CD1c-positive myeloid dendritic cell (primary cell): Measurements from ENCODE around the gene RFPL1.

Experiments used
- DNase-seq: peaks from one replicate; pipeline ENCODE4 v3.0.0-alpha.2; 2016; ENCODE audit errors: extremely low spot score

Gene RFPL1

DNA sequence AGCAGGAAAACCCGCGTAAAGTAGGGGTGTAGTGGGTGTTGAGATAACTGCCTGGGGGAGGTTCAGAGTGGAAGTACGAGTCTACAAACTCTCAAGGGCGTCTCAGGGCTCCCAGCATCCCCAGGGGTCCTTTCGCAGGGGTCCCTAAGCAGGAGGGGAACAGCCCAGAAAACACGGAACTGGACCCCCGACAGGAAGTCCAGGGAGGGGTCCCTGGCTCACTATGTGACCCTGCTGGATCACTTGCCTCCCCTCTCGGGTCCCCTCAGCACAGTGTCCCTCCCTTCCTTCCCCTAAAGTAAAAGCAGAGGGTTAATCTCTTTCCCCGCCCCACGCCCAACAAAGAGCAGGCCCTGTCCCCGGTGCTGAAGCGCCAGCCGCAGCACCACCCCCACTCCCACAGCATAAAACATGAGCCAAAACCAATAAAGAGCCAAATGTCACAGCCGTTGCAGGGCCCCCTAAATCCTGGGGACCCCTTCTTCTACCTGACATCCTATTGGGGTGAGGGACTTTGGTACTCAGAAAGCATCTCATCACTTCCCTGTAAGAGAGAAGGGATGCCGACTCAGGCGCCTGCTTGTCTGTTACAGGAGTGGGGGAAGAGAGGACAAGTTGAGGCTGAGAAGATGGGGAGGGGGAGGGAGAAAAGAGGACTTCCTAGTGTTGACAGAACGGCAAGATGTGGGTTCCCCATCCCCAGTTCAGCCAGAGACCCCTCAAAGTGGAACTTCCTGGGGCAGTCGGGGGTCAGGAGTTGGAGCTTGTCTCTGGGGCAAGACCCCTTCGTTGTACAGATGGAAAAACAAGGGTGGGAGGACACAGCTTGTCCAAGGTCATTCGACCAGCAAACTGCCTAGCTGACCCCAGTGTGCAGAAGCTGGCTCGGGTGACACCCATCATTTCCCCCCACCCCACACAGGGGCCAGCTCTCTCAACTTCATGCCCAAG lies 40.2 kb downstream of the RFPL1 start:
- peak; percentile 12 for DNase-seq

DNA sequence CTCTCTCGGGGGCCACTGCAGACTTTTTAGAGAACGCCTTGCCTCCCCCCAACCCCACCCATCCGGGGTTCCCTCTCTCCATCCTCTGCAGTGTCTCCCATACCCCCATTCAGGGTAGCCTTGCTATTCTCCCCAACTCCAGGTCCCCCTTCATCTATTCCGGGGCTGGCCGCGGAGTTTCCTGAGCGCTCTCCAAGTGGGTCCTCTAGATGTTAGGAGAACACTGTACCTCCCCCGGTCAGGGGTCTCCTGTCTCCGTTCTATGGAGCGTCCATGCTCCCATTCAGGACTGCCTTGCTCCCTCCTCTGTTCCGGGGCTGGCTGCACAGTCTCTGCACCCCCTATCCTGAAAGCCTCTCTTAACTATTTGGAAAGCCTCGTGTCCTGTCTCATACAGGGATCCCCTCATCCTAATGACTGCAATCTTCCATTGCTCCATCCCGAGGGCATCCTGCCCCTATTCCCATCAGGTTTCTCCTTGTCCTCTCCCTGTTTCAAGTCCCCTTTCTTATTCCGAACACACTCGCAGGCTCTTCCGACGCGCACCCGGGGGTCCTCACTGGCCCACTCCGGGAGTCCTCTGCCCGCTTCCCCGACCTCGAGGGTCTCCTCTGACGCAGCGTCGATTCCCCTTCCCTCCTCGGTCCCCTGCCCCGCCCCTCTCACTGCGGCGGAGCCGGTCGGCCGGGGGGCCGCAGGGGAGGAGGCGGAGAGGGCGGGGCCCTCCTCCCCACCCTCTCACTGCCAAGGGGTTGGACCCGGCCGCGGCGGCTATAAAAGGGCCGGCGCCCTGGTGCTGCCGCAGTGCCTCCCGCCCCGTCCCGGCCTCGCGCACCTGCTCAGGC lies 41.3 kb downstream of the RFPL1 start, which contains the start of gene NEFH:
NEFH (plus strand) TSS at position 802 of the 845 bp plus-strand sequence. CDS start 45 bp downstream, outside the sequence.
- no peak for DNase-seq

DNA sequence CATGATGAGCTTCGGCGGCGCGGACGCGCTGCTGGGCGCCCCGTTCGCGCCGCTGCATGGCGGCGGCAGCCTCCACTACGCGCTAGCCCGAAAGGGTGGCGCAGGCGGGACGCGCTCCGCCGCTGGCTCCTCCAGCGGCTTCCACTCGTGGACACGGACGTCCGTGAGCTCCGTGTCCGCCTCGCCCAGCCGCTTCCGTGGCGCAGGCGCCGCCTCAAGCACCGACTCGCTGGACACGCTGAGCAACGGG lies 41.8 kb downstream of the RFPL1 start:
- DNase-seq, result no peak

- peak; percentile 65 for DNase-seq
Measured at GRCh38 chr22:29480512-29481264, 42.3 kb downstream of the RFPL1 start.

DNA sequence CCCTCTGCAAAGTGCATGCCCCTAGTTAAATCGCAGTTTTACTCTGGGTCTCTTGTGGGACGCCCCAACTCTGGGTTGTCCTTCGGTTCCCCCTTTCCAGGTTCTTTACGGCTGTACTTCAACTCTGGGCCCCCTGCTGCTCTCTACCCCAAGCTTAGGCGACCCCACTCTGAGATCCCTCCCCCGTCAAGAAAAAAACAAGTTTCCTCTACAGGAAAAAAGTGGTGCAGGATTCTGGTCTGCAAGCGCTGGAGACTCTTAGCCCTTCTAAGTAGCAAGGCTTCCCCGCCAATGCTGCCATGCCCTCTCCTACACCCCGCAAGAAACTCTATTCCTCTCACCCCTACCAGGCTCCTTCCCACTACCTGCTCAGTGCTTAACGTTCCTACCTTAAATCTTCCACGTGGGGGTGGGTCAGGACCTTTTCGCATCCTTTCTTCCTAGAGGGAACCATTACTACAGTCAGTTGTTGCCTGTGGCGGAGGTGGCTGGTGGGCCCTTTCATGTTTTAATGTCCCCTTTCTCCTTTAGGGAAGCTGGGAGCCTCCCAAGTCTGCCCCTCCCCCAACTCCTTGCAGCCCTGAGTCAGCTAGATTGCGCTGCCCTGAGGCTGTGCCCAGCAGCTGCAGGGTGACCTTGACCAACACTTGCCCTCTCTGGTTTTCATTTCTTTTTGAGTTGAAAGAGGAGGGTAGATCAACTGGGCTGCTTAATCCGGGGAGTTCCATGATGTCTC lies 43.0 kb downstream of the RFPL1 start:
- DNase-seq, result no peak

GRCh38 chr22:29482253-29482652 lies 43.9 kb downstream of the RFPL1 start:
- DNase-seq, result no peak

GRCh38 chr22:29482726-29483125 lies 44.3 kb downstream of the RFPL1 start:
- no peak for DNase-seq

- DNase-seq, result no peak
Measured at GRCh38 chr22:29483254-29483653, 44.9 kb downstream of the RFPL1 start.

DNA sequence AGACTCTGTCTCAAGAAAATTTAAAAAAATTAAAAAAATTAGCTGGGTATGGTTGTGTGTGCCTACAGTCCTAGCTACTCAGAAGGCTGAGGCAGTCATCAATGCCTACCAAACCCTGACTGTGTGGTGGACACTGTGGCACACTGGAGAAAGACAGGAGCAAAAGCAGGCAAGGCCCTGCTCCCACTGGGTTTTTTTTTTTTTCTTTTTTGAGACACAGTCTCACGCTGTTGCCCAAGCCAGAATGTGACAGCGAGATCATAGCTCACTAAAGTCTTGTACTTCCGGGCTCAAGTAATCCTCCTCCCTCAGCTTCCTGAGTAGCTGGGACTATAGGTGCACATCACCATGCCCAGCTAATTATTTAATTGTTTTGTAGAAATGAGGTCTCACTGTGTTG lies 46.3 kb downstream of the RFPL1 start:
- no peak for DNase-seq

DNA sequence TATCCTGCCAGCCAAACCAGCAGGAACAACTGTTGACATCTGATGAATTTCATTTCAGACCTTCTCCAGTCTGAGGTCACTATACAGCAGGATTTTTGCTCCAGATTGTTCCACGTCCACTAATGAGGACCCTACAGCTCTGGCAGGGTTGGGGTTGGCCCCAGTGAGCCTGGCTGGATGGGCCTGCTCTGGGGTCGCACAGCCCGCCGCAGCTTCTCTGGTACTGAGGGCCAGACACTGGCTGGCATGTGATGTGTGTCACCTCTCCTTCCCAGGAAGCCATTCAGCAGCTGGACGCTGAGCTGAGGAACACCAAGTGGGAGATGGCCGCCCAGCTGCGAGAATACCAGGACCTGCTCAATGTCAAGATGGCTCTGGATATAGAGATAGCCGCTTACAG lies 47.1 kb downstream of the RFPL1 start:
- DNase-seq, result no peak

GRCh38 chr22:29487426-29487986 lies 49.1 kb downstream of the RFPL1 start:
- no peak for DNase-seq

DNA sequence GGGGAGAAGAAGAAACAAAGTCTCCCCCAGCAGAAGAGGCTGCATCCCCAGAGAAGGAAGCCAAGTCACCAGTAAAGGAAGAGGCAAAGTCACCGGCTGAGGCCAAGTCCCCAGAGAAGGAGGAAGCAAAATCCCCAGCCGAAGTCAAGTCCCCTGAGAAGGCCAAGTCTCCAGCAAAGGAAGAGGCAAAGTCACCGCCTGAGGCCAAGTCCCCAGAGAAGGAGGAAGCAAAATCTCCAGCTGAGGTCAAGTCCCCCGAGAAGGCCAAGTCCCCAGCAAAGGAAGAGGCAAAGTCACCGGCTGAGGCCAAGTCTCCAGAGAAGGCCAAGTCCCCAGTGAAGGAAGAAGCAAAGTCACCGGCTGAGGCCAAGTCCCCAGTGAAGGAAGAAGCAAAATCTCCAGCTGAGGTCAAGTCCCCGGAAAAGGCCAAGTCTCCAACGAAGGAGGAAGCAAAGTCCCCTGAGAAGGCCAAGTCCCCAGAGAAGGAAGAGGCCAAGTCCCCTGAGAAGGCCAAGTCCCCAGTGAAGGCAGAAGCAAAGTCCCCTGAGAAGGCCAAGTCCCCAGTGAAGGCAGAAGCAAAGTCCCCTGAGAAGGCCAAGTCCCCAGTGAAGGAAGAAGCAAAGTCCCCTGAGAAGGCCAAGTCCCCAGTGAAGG lies 50.9 kb downstream of the RFPL1 start:
- DNase-seq, result peak; percentile 45

DNA sequence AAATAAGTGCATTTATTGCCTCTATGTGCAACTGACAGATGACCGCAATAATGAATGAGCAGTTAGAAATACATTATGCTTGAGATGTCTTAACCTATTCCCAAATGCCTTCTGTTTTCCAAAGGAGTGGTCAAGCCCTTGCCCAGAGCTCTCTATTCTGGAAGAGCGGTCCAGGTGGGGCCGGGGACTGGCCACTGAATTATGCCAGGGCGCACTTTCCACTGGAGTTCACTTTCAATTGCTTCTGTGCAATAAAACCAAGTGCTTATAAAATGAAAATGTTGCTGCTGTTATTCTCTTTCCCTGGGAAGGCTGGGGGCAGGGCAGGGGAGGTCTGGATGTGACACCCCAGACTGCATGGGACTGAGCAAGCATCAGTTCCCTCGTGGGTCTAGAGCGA lies 52.6 kb downstream of the RFPL1 start:
- DNase-seq, result no peak
